Hematopoietic multipotent progenitor cell treated with erythropoietin and hydrocortisone succinate and interleukin-3 and kit ligand, for 8 days (in vitro differentiated cells): ENCODE results near the gene ERRFI1.
A peak's percentile ranks its signal among the peaks of the same experiment; 100 is the strongest.

Source experiments
- DNase-seq: peaks from one replicate; pipeline ENCODE4 v3.0.0-alpha.2; 2015

Gene ERRFI1

DNA sequence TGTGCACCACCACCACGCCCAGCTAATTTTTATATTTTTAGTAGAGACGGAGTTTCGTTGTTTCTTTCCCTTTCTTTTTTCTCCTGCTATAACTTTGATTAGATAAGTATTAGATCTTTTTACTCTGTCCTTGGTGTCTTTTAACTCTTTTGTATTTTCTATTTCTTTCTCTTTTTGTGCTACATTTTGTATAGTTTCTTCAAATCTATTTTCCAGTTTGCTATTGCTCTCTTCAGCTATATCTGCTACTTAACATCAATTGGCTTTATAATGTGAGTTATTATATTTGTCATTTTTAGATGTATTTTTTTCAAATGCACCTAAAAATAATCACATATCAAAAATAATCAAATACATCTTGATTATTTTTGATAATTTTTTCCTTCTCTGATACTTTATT, 16.0 kb upstream of the ERRFI1 start:
- no peak for DNase-seq

DNA sequence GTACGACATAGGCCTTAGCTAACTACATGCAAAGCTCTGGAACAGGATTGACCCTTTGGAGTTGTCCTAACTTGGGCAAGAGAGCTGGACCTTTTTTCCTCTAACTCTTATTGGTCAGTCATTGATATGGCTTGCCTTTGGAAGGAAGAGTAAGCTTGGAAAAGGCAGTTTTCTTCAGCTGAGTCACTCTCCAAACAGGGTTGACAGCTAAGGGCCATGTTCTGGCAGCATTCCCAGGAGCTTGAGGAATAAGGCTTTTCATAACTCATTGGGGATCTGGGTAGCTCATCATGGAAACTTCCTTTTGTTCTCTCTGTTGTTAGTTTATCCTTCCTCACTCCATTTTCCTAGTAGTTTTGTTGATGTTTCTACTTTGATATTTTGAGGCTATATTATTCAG, 14.5 kb upstream of the ERRFI1 start:
- no peak for DNase-seq

GRCh38 chr1:8039071-8039470, 13.0 kb upstream of the ERRFI1 start:
- no peak for DNase-seq

DNA sequence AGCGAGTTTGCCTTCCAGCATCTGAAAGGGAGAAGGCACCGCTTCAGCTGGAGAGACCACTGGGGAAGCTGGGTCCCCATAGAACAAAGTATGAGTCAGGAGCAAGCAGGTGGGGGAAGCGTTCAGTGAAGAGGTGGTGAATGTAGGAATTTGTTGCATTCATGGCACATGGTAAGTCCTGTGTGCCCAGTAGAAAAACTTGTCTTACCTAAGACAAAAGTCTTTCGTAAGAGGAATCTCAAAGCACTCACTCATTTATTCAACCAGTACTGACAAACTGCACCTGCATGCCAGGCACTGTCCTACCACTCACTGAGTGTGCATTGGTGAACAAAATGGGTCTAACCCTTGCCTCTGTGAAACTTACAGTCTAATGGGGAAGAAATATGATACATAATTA, 9.2 kb upstream of the ERRFI1 start:
- DNase-seq = no peak

DNA sequence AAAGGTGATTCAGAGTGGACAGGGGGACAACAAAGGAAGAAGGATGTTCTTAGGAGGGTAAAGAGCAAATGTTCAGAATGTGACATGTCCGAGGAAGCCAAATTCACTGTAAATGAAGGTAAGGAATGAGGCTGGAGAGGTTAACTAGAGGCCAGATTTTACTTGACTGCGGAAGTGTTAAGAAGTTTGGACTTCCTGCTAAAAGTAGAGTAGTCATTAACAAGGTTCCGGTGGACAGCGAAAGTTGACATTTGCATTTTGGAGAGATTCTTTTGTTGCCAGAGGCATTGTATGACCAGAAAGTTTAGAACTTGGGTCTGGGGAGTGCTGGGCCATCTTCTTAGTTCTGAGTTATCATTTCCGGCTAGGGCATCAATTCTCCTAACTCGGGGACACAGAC, 7.2 kb upstream of the ERRFI1 start:
- no peak for DNase-seq

DNA sequence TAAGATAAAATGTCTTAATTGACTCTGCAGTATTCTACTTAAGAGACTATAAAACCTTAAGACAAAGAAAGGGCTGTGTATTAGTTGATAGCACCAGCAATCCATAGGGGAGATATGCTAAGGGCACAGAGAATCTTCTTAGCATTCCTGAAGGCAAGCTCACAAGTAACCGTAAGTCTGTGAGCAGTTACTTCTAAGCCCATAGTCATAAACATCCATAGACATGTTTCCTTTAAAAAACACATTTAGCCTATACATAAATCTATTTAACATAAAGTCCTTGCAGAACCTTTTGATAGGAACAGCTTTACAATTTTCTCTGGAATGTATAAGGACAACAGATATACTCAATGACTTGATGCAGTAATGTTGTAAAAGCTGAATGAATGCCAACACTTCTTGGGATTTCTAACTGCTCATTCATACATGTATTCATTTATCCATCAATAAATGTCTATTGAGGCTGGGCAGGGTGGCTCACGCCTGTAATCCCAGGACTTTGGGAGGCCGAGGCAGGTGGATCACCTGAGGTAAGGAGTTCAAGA, 6.3 kb upstream of the ERRFI1 start:
- no peak for DNase-seq

DNA sequence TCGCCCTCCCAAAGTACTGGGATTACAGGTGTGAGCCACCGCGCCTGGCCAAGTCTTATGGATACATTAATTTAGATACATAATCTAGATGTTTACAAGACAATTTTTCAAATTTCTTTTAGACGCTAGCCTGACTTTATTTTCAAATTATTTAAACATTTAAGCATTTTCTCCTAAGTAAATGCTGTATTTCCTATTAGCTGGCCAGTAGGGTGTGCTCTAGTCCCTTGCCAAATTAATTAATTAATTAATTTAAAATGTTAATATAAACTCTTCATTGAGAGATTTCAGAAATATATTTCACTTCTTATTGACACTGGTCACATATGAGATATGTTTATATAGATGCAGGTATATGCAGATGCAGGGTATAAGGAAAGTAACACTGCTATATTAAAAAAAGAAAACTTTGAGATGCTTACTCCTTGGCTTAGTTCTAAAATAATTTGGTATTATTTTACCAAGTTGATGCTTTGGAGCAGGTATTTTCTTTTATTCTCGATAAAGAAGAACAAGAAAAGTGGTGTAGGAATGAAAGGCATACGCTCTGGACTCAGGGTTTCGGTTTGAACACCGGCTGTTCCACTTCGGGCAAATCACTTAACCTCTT, 5.2 kb upstream of the ERRFI1 start:
- DNase-seq = peak; percentile 53

- no peak for DNase-seq
Measured at GRCh38 chr1:8028571-8028910, 2.4 kb upstream of the ERRFI1 start.

DNA sequence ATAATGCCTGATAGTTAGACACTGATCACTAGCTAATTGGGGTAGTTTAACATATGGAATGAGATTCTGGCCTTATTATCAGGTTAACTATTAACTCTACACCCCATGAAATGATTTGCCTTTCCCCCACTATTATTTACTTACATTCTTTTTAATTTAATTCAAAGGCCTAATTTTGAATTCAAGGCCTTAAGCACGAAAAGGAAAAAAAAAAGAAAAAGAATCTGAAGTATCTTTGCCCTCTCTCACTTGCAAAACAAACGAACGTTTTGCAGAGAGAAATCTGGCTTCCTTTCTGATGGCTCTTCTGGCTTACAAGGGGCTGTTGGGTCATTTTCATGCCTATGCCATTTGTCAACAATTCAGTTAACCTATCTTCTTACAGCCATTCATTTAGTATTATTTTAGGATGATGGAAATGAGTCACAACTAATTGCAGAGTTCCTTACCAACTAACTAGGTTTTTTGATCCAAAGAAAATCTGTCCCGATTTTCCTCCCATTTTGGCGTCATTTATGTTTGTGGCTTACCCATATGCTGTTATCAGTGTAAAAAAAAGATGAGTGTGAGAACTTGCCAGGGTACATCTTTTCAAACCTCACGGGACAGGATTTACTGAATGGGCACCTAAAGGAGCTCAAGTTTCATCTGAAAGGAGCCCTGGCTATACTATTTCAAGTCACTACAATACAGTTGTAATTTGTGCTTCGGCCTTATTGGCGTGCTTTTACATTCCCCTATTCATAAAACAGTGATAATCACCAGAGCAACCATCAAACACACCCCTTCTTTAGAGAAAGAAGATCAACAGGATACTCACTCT, 1.9 kb upstream of the ERRFI1 start:
- DNase-seq = no peak

GRCh38 chr1:8026976-8027747, 1.1 kb upstream of the ERRFI1 start:
- DNase-seq = no peak

DNA sequence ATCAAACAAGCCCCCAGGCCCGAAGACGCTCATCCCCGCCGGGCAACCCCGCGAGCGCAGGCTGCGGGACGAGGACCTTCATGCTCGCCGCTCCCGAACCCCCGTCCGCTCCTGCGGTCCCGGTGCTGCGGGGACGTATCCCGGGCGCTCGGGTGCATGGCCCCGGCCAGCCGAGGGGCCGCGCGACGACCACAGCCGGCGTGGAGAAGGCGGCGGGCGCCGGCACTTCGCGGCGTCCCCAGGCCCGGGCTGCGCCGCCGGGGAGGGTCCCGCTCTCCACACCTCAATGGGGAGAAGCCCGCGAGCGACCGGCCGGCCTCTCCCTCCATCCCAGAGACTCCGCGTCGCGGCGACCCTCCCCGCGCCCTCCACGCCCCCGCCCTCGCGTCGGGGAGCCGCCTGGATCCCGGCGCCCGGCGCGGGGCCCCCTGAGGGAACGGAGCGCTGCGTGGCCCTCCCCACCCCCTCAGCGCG, 401 bp downstream of the ERRFI1 start:
- no peak for DNase-seq

DNA sequence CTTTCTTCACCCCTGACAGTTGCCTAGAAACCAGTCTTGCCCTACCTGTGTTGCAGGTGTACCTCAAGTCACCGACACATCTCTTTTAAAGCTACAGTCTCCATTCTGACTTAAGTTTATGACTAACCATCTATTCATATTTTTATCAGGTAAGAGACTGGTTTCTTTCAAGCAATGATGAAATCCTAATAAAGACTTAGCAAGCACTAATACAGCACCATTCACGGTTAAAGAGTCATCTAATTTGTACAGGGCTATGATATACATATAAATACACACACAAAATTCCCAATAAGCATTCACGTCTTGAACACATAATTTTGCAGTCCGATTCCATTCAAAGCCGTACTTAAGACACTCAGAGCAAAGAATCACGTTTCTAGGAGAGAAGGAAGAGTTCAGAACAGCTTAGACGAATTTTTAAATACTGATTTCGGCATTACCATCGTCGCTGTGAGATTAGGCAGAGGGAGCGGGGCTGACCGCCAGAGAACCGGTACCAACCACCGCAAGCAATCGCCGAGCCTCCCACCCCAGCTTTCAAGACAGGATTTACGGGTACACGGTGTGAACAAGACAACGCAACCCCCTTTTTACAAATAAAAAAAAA, 943 bp downstream of the ERRFI1 start:
- no peak for DNase-seq

- DNase-seq = no peak
Measured at GRCh38 chr1:8024329-8024728, 1.8 kb downstream of the ERRFI1 start.

- DNase-seq = no peak
Measured at GRCh38 chr1:8023995-8024313, 2.2 kb downstream of the ERRFI1 start.

DNA sequence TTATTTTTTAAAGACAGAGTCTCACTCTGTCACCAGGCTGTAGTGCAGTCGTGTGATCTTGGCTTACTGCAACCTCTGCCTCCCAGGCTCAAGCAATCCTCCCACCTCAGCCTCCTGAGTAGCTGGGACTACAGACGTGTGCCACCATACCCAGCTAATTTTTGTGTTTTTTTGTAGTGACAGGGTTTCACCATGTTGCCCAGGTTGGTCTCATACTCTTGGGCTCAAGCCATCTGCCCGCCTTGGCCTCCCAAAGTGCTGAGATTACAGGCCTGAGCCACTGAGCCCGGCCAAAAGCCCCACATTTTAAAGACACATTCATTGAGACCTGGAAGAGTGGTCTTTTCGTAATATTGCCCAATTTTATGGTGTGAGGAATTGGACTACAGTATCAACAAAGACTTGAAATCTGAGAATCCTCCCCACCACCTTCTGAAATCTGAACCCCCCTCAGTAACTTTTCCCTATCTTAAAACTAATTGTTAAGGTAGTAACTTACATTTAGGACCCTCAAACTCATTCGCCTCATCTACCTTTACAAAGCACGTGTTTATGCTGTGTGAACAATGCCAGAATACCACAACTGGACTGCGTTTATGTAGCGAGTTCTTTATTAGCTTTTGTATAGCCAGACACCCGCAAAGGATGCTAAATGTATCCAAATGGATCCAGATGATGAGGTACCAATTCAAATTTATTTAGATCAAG, 2.7 kb downstream of the ERRFI1 start:
- no peak for DNase-seq

DNA sequence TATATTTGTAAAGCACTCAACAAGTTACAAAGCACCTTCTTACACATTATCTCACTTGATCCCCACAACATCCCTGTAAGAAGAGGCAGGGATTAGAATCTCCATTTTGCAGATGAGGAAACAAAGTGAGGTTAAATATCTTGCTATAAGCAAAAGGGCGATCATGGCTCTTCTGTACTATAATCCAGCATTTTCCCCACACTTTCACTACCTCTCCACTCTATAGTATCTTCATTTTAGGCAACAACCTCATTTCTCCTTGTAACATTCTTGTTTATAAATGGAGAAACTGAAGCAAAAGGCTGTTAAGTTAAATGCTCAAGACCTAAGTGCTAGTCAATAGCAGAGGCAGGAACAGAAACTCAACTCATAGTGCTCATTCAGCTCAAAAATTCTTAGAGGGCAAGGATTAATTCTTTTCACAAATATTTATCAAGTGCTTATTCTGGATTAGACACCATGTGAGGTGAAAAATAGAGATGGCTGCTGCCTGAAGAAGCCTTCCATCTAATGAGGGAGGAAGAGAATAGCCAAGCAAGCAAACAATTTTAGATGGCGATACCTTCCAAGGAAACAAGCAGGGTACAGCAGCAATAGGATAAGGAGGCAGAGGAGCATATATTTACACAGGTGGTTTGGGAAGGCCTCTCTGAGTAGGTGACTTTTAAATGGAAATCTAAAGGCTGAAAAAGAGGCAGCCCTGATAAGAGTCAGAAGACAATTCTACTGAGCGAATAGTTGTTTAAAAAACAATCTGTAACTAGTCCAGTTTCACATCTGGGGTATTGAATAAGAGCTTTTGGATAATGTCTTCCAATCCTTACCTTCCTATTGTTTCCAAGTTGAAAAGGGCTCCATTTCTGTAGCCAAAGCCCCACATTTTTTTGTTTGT, 3.5 kb downstream of the ERRFI1 start:
- no peak for DNase-seq

DNA sequence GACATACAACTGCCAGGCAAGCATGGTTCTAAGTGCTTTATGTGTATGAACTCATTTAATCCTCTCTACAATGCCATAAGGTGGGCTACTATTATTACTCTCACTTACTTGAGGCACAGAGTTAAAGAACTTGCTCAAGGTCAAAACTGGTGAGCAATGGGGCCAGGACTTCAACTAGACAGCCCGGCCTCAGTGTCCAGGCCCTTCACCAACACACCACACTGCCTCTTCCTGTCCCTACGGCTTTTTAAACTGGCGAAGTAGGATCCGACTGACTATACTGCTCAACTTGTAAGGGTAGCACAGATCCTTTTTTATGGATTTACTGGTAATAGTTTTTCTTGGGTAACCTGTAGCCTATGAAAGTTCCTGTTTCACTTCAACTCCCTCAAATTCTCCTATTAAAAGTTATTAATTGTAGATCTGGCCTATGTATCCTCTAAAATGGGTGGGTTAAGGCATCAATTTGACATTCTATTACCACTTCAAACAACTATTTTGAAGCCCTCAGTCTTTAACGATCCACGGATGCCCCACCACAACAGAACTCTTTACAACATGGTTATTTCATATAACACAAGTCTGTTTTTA, 4.3 kb downstream of the ERRFI1 start:
- no peak for DNase-seq

- no peak for DNase-seq
Measured at GRCh38 chr1:8020032-8020431, 6.1 kb downstream of the ERRFI1 start.

GRCh38 chr1:8019229-8019620, 6.9 kb downstream of the ERRFI1 start:
- DNase-seq = no peak

DNA sequence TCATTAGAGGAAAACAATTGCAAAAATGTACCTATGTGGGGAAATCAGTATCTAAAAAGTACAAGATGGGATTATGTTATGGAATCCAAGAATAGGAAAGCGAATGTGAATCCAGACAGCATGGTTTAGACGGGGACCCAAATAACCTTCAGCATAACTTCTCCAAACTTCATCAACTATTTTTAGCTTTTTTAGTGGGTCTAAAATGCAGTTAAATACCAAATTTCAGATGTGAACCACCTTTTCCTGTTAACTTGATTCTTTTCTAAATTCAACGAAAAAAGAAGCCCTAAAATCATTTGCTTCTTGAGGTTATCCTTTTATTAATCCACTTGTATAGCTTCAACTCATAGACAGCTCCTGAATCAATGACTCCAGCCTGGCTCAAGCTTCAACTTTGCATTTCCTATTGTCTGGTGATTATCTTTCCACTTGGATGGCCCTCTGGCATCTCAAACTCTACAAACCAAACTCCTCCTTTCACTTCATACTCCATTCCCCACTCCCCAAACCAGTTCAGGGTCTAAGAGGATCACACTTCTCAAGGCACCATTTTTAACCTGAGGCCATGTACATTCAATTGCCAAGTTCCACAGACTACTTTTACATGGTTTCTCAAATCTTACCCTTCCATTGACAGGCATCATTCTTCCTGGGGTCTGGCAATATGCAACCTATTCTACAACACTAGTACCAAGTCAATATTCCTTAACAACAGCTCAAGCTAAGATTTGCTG, 7.4 kb downstream of the ERRFI1 start:
- no peak for DNase-seq
